K562 (cell line): ENCODE measurements around the gene SYNPR. TPM values are rescaled to one million over a fixed set of nuclear protein-coding genes. Genes with fewer than 3 reads are reported as not detected.

Experiments
- HMG20B ChIP-seq: fragments of 250-450 bp; sonication (Bioruptor Pico); IDR thresholded peaks from 2 replicates; pipeline ENCODE4 v1.5.0; 2021; ENCODE audit warnings: mild to moderate bottlenecking
- KDM4B ChIP-seq, 2 experiments: fragments of 450-650 bp in 1 of 2; sonication (generic) in 1 of 2; IDR thresholded peaks; 2 replicates each; pipeline ENCODE4 v1.6.1; 2016 to 2017; ENCODE audit warnings: borderline replicate concordance in 2 of 2, antibody characterized with exemption in 1 of 2, low read depth in 1 of 2, mild to moderate bottlenecking in 1 of 2
- KLF16 ChIP-seq: IDR thresholded peaks from 2 replicates; pipeline ENCODE4 v1.6.1; 2016; ENCODE audit warnings: antibody characterized with exemption
- NELFE ChIP-seq: IDR thresholded peaks from 2 replicates; pipeline ENCODE4 v1.6.1; 2011; ENCODE audit warnings: mild to moderate bottlenecking; ENCODE audit not compliant: insufficient read depth, insufficient read length
- PCBP2 ChIP-seq: fragments of 200-400 bp; formaldehyde crosslinking; IDR thresholded peaks from 2 replicates; pipeline ENCODE4 v1.6.1; 2018; ENCODE audit warnings: low read length, low read depth, mild to moderate bottlenecking, moderate library complexity; ENCODE audit not compliant: poor library complexity, severe bottlenecking
- PTRF ChIP-seq: fragments of 450-650 bp; IDR thresholded peaks from 2 replicates; pipeline ENCODE4 v1.6.1; 2016; ENCODE audit warnings: mild to moderate bottlenecking, missing genetic modification characterization, missing compliant biosample characterization
- RBM17 ChIP-seq: fragments of 200-400 bp; formaldehyde crosslinking; IDR thresholded peaks from 2 replicates; pipeline ENCODE4 v1.6.1; 2017; ENCODE audit warnings: low read depth, mild to moderate bottlenecking, low read length, borderline replicate concordance
- U2AF2 ChIP-seq: fragments of 200-400 bp; formaldehyde crosslinking; optimal IDR thresholded peaks from 2 replicates; pipeline ENCODE3; 2017; ENCODE audit warnings: low read depth, mild to moderate bottlenecking, low read length
- ZFP1 ChIP-seq: fragments of 450-650 bp; formaldehyde crosslinking; IDR thresholded peaks from 2 replicates; pipeline ENCODE4 v1.4.0; 2020; ENCODE audit warnings: mild to moderate bottlenecking, mixed read lengths
- ZNF408 ChIP-seq: fragments of 250-450 bp; sonication (Bioruptor Pico); IDR thresholded peaks from 2 replicates; pipeline ENCODE4 v1.4.0; 2020; ENCODE audit warnings: low read depth, mild to moderate bottlenecking, moderate library complexity
- ZNF75A ChIP-seq: fragments of 450-650 bp; formaldehyde crosslinking; IDR thresholded peaks from 2 replicates; pipeline ENCODE4 v1.4.0; 2020; ENCODE audit warnings: mild to moderate bottlenecking
- ZNF764 ChIP-seq: fragments of 250-450 bp; sonication (Bioruptor Pico); IDR thresholded peaks from 2 replicates; pipeline ENCODE4 v1.4.0; 2020; ENCODE audit warnings: low read depth, mild to moderate bottlenecking, moderate library complexity
- polyA plus RNA-seq, 8 experiments: library from polyadenylated mRNA; depleted of rRNA in 4 of 8; stranded (reverse) in 5 of 8; unstranded in 3 of 8; fragments of >200 nt; fragmentation: Nextera tagmentation in 2 of 8; fragmentation: Illumina TruSeq in 1 of 8; extraction: Ambion mirVana in 2 of 8; extraction: Trizol in 1 of 8; gene quantifications; 2 replicates each; pipeline versions ENCODE4 v1.2.1 to v1.2.3, GENCODE V29; 2011 to 2014; ENCODE audit warnings: inconsistent platforms in 1 of 8, missing spikeins in 1 of 8
- total RNA-seq, 7 experiments: library from RNA; depleted of rRNA in 6 of 7; stranded (reverse); fragments of >200 nt in 6 of 7; fragmentation: Illumina TruSeq in 2 of 7; extraction: Trizol in 2 of 7; gene quantifications; 2 replicates each; pipeline versions ENCODE4 v1.2.1 to v1.2.3, GENCODE V29; 2011 to 2021; ENCODE audit warnings: low replicate concordance in 1 of 7
- TF ChIP-seq, protein P1 (sequence below): sonication (generic); formaldehyde crosslinking; IDR thresholded peaks from 2 replicates; pipeline ENCODE4 v1.8.0; 2022; ENCODE audit warnings: missing genetic modification reagents, mild to moderate bottlenecking, borderline replicate concordance
- TF ChIP-seq, protein P2 (sequence below), 2 experiments: fragments of 450-650 bp; IDR thresholded peaks; 2 replicates each; pipeline ENCODE4 v1.6.1; 2018; ENCODE audit warnings: mild to moderate bottlenecking in 2 of 2, low read depth in 1 of 2; ENCODE audit not compliant: partially characterized antibody in 2 of 2
- TF ChIP-seq, protein P3 (sequence below): fragments of 250-450 bp; sonication (Bioruptor Pico); IDR thresholded peaks from 2 replicates; pipeline ENCODE4 v1.8.0; 2022; ENCODE audit warnings: moderate library complexity, mild to moderate bottlenecking, inconsistent platforms
- TF ChIP-seq, protein P4 (sequence below): fragments of 200-800 bp; sonication (Bioruptor generic); IDR thresholded peaks from 2 replicates; pipeline ENCODE4 v1.6.1; 2017; ENCODE audit warnings: missing genetic modification characterization, missing compliant biosample characterization
- TF ChIP-seq, protein P5 (sequence below): sonication (generic); formaldehyde crosslinking; IDR thresholded peaks from 2 replicates; pipeline ENCODE4 v1.4.0; 2020; ENCODE audit warnings: mild to moderate bottlenecking, missing genetic modification reagents

The SYNPR gene
- total and polyA plus RNA-seq, 9 of the 15 experiments (the other 6 are each of a cell fraction or from before 2014, with no cell fraction given), result not detected

DNA sequence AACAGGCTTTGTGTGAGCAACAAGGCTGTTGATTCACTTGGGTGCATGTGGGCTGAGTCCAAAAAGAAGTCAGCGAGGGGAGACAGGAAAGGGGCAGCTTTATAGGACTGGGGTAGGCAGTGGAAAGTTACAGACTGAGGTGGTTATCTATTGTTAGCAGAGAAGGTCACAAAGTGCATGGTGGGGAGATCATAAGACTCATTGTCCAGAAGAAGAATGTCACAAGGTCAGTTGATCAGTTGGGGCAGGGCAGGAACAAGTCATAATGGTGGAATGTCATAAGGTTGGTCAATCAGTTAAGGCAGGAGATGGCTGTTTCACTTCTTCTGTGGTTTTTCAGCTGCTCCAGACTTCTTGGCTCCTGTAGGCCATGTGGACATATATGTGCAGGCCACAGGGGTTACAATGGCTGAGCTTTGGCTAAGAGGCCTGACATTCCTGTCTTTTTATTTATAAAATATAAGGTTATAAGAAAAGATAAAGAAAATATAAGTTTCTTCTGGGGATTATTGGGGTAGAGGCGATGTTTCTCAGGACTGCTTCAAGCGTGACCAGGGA lies 304.9 kb downstream of the SYNPR start (continued):
- TF ChIP-seq, protein P1, sequence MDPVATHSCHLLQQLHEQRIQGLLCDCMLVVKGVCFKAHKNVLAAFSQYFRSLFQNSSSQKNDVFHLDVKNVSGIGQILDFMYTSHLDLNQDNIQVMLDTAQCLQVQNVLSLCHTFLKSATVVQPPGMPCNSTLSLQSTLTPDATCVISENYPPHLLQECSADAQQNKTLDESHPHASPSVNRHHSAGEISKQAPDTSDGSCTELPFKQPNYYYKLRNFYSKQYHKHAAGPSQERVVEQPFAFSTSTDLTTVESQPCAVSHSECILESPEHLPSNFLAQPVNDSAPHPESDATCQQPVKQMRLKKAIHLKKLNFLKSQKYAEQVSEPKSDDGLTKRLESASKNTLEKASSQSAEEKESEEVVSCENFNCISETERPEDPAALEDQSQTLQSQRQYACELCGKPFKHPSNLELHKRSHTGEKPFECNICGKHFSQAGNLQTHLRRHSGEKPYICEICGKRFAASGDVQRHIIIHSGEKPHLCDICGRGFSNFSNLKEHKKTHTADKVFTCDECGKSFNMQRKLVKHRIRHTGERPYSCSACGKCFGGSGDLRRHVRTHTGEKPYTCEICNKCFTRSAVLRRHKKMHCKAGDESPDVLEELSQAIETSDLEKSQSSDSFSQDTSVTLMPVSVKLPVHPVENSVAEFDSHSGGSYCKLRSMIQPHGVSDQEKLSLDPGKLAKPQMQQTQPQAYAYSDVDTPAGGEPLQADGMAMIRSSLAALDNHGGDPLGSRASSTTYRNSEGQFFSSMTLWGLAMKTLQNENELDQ, result no peak
- no peak for TF ChIP-seq ZNF408 (CRISPR knock-in tag)
- TF ChIP-seq, protein P2, sequence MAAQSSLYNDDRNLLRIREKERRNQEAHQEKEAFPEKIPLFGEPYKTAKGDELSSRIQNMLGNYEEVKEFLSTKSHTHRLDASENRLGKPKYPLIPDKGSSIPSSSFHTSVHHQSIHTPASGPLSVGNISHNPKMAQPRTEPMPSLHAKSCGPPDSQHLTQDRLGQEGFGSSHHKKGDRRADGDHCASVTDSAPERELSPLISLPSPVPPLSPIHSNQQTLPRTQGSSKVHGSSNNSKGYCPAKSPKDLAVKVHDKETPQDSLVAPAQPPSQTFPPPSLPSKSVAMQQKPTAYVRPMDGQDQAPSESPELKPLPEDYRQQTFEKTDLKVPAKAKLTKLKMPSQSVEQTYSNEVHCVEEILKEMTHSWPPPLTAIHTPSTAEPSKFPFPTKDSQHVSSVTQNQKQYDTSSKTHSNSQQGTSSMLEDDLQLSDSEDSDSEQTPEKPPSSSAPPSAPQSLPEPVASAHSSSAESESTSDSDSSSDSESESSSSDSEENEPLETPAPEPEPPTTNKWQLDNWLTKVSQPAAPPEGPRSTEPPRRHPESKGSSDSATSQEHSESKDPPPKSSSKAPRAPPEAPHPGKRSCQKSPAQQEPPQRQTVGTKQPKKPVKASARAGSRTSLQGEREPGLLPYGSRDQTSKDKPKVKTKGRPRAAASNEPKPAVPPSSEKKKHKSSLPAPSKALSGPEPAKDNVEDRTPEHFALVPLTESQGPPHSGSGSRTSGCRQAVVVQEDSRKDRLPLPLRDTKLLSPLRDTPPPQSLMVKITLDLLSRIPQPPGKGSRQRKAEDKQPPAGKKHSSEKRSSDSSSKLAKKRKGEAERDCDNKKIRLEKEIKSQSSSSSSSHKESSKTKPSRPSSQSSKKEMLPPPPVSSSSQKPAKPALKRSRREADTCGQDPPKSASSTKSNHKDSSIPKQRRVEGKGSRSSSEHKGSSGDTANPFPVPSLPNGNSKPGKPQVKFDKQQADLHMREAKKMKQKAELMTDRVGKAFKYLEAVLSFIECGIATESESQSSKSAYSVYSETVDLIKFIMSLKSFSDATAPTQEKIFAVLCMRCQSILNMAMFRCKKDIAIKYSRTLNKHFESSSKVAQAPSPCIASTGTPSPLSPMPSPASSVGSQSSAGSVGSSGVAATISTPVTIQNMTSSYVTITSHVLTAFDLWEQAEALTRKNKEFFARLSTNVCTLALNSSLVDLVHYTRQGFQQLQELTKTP (IDR thresholded peaks at IDR 0.05; ENCODE audit: low read depth in 1 of 2, partially characterized antibody in 2 of 2), result no peak
- TF ChIP-seq U2AF2, result no peak
- no peak for TF ChIP-seq KLF16
- TF ChIP-seq ZFP1 (CRISPR knock-in tag), result peak; percentile 40; the same call in 1 of the 2 replicates
- TF ChIP-seq PCBP2, result no peak
- TF ChIP-seq, protein P3, sequence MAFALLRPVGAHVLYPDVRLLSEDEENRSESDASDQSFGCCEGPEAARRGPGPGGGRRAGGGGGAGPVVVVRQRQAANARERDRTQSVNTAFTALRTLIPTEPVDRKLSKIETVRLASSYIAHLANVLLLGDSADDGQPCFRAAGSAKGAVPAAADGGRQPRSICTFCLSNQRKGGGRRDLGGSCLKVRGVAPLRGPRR (CRISPR knock-in tag), result peak; percentile 11; the same call in 1 of the 2 replicates
- TF ChIP-seq ZNF75A, result no peak
- TF ChIP-seq, protein P4, sequence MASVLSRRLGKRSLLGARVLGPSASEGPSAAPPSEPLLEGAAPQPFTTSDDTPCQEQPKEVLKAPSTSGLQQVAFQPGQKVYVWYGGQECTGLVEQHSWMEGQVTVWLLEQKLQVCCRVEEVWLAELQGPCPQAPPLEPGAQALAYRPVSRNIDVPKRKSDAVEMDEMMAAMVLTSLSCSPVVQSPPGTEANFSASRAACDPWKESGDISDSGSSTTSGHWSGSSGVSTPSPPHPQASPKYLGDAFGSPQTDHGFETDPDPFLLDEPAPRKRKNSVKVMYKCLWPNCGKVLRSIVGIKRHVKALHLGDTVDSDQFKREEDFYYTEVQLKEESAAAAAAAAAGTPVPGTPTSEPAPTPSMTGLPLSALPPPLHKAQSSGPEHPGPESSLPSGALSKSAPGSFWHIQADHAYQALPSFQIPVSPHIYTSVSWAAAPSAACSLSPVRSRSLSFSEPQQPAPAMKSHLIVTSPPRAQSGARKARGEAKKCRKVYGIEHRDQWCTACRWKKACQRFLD (CRISPR knock-in tag), result peak; percentile 56; the same call in 1 of the 2 replicates
- TF ChIP-seq HMG20B (CRISPR knock-in tag), result no peak
- TF ChIP-seq RBM17, result no peak
- TF ChIP-seq KDM4B (IDR thresholded peaks at IDR 0.05; ENCODE audit: borderline replicate concordance in 2 of 2, low read depth in 1 of 2), result no peak
- TF ChIP-seq, protein P5, sequence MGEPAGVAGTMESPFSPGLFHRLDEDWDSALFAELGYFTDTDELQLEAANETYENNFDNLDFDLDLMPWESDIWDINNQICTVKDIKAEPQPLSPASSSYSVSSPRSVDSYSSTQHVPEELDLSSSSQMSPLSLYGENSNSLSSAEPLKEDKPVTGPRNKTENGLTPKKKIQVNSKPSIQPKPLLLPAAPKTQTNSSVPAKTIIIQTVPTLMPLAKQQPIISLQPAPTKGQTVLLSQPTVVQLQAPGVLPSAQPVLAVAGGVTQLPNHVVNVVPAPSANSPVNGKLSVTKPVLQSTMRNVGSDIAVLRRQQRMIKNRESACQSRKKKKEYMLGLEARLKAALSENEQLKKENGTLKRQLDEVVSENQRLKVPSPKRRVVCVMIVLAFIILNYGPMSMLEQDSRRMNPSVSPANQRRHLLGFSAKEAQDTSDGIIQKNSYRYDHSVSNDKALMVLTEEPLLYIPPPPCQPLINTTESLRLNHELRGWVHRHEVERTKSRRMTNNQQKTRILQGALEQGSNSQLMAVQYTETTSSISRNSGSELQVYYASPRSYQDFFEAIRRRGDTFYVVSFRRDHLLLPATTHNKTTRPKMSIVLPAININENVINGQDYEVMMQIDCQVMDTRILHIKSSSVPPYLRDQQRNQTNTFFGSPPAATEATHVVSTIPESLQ (CRISPR knock-in tag), result no peak
- TF ChIP-seq NELFE, result no peak
- TF ChIP-seq PTRF (tag), result 0 out of 2 replicates have a peak, but pooled peaks have one; percentile 22
- TF ChIP-seq ZNF764 (CRISPR knock-in tag), result no peak
